B cell (primary cell): ENCODE data around the gene TUBA8.

Experiments used
- EZH2 ChIP-seq: IDR thresholded peaks from 2 replicates; pipeline ENCODE4 v1.6.1; 2012; ENCODE audit warnings: borderline replicate concordance, low read depth, mild to moderate bottlenecking, moderate library complexity, low read length; ENCODE audit not compliant: insufficient read depth, poor library complexity, severe bottlenecking
- TF ChIP-seq, protein P1 (sequence below): fragments of 200-600 bp; IDR thresholded peaks from one replicate; pipeline ENCODE4 v1.8.0; 2022; ENCODE audit warnings: antibody characterized with exemption, mild to moderate bottlenecking

DNA sequence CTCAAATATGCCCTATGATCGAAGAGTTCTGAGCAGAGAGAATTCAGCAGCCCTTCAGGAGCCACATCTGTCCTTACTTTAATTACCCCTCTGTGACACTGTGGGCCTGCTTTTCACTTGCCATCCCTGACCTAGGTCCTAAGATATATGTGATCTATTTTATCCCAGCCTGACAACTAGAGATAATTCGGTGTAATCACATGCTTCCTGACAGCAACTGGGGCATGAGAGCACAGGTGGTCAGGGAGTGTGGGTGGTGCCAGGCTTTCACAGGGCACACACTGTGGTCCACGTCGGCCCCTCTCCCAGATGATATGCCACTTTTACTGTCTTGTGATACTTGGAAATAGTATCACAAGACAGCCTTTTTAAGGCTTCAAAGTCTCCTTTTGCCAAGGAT is 3.9 kb downstream of the TUBA8 start:
- TF ChIP-seq, protein P1, sequence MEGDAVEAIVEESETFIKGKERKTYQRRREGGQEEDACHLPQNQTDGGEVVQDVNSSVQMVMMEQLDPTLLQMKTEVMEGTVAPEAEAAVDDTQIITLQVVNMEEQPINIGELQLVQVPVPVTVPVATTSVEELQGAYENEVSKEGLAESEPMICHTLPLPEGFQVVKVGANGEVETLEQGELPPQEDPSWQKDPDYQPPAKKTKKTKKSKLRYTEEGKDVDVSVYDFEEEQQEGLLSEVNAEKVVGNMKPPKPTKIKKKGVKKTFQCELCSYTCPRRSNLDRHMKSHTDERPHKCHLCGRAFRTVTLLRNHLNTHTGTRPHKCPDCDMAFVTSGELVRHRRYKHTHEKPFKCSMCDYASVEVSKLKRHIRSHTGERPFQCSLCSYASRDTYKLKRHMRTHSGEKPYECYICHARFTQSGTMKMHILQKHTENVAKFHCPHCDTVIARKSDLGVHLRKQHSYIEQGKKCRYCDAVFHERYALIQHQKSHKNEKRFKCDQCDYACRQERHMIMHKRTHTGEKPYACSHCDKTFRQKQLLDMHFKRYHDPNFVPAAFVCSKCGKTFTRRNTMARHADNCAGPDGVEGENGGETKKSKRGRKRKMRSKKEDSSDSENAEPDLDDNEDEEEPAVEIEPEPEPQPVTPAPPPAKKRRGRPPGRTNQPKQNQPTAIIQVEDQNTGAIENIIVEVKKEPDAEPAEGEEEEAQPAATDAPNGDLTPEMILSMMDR, result no peak
- no peak for TF ChIP-seq EZH2
